HG02678 (cell line): ENCODE results near the gene SMAD3.

ENCODE experiments used
- ATAC-seq: cut with Tn5 transposase; IDR thresholded peaks from one replicate; pipeline ENCODE4 v1.9.1; 2021; ENCODE audit warnings: mild to moderate bottlenecking, moderate library complexity; ENCODE audit not compliant: unreplicated experiment

The SMAD3 gene

GRCh38 chr15:67156834-67157233, 91.4 kb downstream of the SMAD3 start:
- ATAC-seq = no peak

- ATAC-seq = no peak
Measured at GRCh38 chr15:67157521-67158252, 92.3 kb downstream of the SMAD3 start.

DNA sequence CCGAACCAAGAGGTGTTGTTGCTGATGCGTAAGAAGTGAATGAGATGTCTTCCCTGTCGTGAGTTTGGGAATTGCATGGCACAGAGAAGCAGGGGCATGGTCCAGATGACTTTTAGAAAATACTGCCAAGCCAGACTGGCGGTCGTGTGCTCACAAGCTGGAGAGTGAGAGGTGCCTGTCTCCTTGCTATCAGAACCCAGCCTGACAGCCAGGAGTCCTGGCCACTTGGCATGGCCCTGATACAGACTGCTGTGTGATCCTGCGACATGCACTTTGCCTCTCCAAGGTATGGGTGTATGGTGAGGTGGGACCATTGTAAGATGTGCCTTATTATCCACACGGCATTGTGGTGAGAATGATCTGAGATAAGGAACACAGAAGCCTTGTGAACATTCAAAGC, 93.0 kb downstream of the SMAD3 start:
- ATAC-seq = no peak

GRCh38 chr15:67161412-67161811, 96.0 kb downstream of the SMAD3 start:
- no peak for ATAC-seq

DNA sequence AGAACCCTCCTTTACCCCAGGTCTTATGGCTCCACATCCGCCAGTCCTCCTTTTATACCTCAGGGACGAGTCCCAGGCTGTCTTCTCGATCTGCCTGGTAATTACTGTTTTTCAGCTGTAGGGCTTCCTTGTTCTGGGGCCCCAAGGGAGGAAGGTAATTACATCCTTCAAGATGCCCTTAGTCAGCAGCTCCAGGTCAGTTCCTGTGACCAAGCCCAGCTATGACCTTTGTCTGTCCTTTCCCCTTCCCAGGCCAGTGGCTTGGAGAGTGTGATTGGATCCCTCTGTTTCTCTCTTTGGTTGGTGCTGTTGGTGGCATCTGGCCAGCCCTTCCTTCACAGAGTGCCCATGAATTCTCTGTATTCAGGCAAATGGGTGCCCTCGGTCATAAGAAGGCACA, 96.5 kb downstream of the SMAD3 start:
- no peak for ATAC-seq

- no peak for ATAC-seq
Measured at GRCh38 chr15:67163180-67163579, 97.8 kb downstream of the SMAD3 start.

- no peak for ATAC-seq
Measured at GRCh38 chr15:67164401-67164791, 99.0 kb downstream of the SMAD3 start.

GRCh38 chr15:67164811-67165253, 99.4 kb downstream of the SMAD3 start:
- ATAC-seq = no peak

DNA sequence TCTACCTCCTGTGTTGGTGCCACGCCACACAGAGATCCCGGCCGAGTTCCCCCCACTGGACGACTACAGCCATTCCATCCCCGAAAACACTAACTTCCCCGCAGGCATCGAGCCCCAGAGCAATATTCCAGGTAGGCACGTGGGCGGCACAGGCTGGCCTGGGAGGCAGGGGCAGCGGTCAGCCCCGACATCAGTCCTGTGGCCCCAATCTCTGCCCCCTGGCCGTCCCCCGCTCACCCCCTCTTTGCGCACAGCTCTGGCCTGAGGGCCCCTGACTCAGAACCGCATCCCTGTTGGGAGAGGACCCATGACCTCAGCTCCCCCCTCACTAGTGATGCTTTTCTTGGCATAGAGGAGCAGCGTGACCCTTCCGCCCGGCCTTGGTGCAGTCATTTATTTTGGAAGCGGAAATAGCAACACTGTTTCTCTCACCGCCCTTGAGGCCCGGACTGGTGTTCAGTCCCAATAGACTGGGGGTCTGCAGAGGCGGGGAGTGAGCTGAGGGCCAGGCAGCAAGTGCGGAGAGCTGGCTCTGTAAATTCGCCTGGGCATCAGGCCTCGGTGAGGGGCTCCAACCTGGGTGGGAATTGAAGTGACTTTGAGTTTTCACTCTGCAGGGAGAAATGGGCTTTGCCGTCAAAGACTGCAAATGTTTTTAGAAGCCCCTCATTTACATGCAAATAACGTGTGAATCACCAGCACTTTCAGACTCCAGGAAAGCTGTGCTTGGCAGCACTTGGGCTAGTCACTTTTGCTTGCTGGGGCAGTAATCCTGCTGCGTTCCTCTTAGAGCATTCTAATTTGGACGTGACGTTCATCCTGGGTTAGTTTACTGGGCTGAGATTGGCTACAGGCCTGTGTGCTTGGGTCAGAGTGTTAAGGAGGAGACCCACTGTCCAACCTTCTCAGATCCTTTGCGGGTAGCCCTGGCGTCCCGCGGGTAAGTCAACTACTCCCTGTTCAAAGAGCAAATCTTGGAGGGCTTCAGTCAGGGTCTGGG, 100.2 kb downstream of the SMAD3 start:
- ATAC-seq = no peak

GRCh38 chr15:67166280-67167009, 101.0 kb downstream of the SMAD3 start:
- ATAC-seq = no peak

- no peak for ATAC-seq
Measured at GRCh38 chr15:67167091-67167490, 101.7 kb downstream of the SMAD3 start.

GRCh38 chr15:67168694-67169093, 103.3 kb downstream of the SMAD3 start:
- no peak for ATAC-seq

- no peak for ATAC-seq
Measured at GRCh38 chr15:67170143-67170925, 104.9 kb downstream of the SMAD3 start.

GRCh38 chr15:67171471-67171870, 106.1 kb downstream of the SMAD3 start:
- ATAC-seq = no peak

DNA sequence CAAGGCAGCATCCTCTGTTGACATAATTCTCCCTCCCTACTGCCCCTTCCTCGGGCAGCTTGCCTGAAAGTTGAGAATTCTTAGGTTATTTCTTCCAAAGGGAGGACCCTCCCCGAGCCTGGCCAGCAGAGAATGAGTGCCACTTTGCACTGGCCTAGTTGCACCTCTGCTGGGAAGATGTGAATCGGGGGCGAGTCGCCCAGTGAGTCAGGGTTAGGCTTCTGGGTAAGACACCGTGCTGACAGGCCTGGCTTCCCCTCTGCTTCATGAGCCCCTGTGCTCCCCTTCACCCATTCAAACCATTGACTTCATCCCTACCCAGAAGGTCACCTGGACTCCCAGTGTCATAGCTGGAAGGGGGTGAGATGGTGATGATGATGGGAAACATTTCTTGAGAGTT, 106.8 kb downstream of the SMAD3 start:
- ATAC-seq = no peak

- ATAC-seq = no peak
Measured at GRCh38 chr15:67173005-67173404, 107.6 kb downstream of the SMAD3 start.

DNA sequence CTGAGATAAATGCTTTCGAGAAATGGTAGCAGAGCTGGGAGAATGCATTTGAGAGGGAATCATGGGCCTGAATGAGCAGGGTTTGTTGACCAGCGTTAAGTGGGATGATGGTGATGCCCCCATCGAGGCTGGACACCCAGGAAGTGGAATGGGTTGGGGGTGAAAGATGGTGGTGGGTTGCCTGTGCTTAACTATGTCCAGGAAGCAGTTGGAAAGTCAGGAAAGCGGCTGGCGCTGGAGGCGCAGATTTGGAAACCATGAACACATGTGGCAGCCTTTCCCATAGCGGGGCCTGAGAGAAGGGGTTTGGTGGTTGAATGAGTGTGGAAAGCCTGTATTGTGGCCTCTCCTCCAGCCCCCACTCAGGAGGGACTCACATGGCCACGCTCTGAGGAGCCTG, 108.4 kb downstream of the SMAD3 start:
- ATAC-seq = no peak

- ATAC-seq = no peak
Measured at GRCh38 chr15:67174446-67174845, 109.0 kb downstream of the SMAD3 start.

GRCh38 chr15:67174864-67175573, 109.6 kb downstream of the SMAD3 start:
- no peak for ATAC-seq

- no peak for ATAC-seq
Measured at GRCh38 chr15:67175643-67176071, 110.3 kb downstream of the SMAD3 start.
